ENCODE data around the gene CDK14.

The CDK14 gene

DNA sequence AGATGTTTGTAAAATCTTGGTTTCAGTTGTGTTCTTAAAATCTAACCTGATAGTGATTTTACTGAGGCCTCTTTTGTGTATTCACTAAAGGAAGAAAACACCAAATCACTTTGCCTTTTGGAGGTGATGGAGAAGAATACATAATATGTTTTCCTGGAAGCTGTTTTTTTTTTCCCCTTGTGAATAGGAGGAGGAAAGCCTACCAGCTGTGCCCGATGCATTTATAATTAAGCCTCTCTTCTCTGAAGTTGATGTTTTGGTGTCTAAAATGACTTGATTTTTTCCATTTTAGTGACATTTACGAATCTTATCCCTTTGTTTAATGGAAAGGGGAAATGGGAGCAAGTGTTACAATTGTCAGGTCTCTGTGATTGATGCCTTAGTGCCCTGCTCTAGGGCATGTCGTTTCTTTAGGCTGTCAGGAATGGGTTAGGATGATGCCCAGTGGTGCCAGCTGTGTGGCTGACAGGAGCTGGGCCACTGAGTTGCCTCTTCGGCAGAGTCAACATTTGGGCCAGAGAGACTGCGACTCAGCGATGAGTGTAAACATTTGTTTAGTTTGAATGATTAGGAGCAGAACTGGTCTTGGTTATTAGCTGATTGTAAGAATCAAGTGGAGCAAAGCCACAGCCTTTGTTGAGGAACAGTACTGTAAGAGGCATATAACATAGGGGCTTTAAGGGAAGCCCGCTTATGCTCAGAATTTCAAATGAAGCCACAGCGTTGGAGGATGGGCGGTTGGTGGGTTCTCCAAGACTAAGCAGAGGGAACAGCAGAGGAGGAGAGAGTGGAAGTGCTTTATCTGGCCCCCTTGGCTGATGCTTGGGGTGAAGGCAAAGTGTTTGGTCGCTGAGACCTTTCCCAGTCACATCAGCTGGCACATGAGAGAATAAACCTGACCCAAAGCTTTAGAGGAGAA is 81.6 kb downstream of the CDK14 start:
- in situ Hi-C loops (cut with MboI; ENCODE audit: low sequenced_read_pairs), result no loop called here

DNA sequence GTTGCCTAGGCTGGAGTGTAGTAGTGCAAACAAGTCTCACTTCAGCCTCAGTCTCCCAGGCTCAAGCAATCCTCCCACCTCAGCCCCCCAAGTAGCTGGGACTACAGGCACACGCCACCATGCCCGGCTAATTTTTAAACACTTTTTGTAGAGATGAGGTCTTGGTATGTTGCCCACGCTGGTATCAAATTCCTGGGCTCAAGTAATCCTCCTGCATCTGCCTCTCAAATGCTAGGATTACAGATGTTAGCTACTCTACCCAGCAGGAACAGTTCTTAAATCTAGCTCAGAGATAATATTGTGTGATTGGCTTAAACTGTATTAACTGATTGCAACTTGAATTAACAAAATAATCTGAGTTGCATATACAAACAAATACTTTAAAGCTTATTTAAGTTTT is 82.9 kb downstream of the CDK14 start:
- in situ Hi-C loops (cut with MboI; ENCODE audit: low sequenced_read_pairs), result no loop called here

DNA sequence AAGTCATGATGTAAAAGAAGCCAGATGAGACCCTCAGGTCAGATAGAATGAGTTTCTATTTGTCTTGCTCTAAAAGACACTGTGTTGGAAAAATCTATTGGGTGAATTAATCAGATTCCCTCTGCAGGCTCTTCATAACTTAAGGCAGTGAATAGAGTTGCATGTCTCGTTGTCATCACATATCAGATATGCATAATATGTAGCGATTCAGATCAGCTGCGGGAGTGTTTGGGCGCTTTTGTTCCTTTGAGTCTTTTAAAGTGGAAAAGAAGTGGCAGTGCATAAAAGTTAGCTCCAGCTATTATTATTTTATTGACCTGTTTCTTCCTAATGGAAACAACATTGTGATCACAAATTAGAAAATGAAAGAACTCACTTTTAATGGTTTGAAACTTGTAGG is 84.4 kb downstream of the CDK14 start:
- in situ Hi-C loops (cut with MboI; ENCODE audit: low sequenced_read_pairs), result no loop called here

DNA sequence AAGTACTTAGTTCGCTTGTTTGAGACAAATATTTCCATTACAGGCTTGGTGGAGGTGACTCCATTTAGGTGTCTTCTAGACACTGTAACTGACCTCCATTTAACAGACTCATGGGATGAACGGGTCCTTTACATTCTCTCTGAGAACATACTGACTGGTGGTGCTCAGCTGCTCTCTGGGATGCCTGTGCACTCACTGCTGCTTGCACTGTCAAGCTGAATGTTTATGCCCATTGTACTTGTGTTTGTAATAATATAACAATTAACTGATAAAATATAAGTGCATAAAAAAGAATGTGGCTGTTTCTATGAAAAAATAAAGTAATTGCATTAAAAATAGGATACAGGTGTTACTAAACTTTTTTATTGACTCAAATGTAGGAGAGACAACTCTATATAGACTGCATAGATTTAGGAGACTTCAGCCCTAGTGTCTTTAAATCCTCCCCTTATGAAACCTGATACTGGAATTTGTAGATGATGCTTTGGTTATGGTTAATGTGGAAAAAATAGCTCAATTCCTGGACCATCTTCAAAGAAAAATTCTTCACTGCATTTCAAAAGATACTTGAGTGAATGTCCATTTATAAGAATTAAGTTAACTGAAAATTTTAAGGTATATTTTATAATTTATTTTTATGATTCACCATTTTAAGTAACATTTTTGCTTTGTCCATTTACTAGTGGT is 85.4 kb downstream of the CDK14 start:
- in situ Hi-C loops (cut with MboI; ENCODE audit: low sequenced_read_pairs), result no loop called here

DNA sequence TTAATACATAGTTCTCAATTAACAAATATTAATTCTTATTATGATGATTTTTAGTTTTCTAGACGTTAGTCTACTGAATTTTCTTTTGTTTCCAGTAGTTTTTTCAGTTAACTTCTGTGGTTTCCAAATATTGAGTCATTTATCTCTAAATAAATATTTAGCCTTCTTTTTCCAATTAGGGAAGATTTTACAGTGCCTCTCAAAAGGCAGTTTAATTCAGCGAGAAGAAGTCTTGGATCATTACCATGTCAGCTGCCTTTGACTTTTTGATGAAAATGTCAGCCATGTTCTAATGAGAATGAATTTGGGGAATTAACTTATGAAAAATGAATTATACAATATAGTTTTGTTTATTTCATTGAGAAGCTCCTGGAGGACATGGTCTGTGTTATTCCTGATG is 90.0 kb downstream of the CDK14 start:
- in situ Hi-C loops (cut with MboI; ENCODE audit: low sequenced_read_pairs), result no loop called here

DNA sequence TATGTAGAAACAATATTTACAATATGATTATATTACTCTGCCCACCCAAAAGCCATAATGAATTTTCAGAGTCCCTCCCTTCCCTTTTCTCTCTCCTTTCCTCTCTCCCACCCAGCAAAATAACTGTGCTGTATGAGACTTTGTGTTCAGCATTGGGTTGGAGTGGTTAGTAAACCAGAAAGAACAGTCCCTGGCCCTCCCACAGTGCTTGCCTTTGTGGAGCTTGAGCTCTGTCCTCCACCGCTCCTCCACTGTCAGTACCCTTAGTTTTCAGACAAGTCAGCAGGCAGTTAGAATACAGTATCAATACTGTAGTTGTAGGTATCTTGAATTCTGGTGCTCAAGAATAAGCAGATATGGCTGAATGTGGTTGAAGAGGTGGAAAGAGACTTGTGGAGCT is 92.7 kb downstream of the CDK14 start:
- in situ Hi-C loops (cut with MboI; ENCODE audit: low sequenced_read_pairs), result no loop called here

DNA sequence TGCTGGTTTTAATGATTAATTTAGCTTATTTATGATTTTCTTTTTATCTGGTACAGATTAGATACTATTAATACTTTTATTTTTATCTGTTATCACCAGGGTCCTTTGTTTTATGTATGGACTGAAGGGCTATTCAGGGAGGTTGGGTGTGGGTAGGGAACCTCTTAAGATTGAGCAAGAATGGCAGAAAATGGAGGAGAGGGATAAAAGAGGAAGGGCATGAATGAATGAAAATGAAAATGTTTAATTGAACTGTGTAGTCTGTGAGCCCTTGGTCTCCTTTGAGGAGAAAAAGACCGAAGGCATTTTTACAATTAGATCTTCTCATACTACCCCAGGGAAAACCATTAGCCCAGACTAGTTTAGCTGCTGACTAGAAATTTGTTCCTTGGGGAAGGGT is 93.1 kb downstream of the CDK14 start:
- in situ Hi-C loops (cut with MboI; ENCODE audit: low sequenced_read_pairs), result no loop called here

DNA sequence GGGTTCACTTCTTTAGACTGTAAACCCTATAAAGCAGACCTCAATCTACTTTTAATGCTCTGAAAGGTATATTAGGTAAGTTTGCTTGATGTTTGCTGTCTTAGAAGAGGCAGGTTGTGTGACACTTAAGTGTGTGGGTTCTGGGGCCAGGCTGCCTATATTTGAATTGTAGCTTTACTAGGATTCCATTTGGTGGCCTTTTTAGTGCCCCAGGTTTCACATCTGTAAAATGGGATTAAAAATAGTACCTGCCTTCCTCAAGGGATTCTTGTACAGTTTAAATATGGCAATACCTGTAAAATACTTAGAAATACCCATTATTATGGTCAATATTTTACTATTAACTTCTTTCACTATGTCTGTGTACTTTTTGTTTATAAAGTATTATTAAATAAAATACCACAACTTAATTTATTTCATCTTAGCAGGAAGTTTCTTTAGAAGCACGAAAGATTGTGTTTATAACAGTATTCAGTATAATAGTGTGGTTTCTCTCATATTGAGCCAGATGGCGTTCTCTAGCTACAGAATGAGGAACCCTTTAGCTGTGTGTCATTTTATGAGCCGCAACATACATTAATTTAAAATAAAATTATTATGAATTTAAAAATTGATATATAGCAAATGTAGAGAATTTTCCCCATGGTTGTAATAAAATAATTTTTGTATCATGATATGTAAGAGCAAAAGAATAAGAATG is 94.2 kb downstream of the CDK14 start:
- in situ Hi-C loops (cut with MboI; ENCODE audit: low sequenced_read_pairs), result no loop called here

DNA sequence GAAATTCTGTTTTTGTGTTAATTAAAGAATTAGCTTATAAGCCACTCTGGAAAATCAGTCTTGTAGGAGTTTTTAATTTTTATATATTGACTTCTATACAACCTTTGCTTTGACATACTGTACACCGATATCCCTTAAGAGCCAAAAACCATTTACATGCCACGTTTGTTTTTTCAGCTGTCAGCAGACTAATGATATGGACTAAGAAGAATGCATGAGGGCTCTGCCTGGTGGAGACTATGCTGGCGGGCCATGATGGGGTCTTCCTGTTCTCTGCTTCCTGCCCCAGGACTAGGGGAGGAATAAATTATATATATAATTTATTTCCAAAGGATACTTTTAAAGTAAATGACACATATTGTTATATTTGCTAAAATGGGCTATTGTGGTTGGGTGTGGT is 96.3 kb downstream of the CDK14 start:
- in situ Hi-C loops (cut with MboI; ENCODE audit: low sequenced_read_pairs), result no loop called here

DNA sequence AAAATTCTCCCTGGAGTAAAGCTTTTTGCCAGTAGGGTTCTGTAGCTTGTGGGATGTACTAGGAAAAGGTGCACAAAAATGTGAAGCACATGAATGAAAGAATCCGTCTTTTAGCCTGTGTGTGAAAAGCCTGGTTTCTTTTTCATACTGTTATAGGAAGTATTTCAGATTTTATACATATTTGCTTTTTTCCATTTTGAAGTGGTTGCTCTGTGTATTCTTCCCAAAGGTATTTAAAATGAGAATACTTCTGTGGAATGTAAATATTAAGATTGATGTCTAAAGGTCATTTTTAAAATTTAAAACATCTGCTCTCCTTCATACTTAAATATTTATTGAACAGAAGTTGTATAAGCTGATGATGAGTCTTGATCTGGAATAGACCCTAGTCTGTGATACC is 96.8 kb downstream of the CDK14 start:
- in situ Hi-C loops (cut with MboI; ENCODE audit: low sequenced_read_pairs), result no loop called here

DNA sequence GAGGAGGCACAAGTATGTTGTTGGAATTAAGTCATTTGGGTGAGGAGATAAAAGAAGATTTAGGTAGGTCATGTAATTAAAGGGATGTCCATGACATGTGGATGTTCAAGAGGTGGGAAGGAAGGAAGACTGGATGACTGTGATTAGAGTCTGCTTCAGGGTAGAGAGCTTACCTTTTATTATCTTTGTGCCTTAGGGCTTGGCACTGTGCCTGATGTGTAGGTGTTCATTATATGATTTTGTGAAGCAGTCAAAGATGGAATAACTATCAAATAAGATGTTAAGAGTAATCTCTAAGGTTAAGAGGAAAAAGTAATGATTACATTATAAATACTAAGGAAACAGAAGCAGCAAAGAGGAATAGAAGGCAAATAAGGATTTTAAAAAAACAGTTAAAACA is 97.8 kb downstream of the CDK14 start:
- in situ Hi-C loops (cut with MboI; ENCODE audit: low sequenced_read_pairs), result no loop called here

DNA sequence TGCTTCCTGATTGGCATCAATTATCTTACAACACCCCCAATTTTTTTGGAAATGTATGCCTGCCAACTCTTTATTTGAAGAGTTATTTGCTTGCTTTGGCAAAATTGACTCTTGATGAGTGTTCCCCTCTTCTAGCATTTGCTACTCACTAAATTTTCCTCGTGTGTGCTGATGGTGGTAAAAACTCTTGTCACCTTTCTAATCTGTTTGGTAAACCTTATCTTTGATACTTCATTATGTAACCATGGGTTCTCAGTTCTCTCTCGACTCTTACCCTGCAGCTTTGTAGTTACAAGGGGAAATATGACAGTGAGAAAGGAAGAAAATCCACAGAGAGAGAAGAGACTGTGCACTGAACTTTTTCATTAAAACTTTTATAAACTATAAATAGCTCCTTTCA is 102.5 kb downstream of the CDK14 start:
- in situ Hi-C loops (cut with MboI; ENCODE audit: low sequenced_read_pairs), result no loop called here

DNA sequence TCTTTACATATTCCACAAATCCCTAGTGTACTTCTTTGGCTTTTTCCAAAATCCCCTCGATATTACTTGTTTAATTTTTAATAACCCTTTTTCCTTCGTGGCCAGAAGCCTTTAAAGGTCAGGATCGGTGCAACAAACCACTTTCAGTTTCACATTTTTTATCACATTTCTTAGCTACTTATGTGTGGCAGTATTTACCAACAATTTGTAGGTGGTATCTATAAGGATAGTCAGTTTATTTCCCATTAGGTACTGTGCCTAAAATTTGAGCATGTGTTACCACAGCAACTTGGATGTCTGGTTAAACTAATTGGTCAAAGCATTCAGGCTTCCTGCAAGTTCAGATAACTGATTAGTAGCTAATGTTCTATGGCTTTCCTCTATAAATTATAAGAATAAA is 104.9 kb downstream of the CDK14 start:
- in situ Hi-C loops (cut with MboI; ENCODE audit: low sequenced_read_pairs), result no loop called here

DNA sequence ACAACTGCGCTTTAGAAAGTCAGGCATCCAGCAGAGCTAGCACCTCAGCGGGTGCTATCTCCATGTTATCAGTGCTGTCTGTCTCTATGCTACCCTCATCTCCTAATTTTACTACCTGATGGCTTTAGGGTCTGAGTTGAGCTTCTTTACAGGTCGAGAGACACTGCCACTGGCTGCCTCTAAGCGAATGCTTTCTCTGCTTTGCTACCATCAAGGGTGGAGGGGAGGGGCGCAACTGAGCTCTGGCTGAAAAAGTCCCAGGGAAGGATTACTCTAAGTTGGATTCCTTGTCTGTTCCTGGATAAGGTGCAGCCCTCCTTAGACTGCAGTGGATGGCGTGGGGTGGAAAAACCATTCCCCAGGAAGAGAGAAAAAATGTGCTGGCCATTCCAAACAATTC is 105.7 kb downstream of the CDK14 start:
- in situ Hi-C loops (cut with MboI; ENCODE audit: low sequenced_read_pairs), result no loop called here

DNA sequence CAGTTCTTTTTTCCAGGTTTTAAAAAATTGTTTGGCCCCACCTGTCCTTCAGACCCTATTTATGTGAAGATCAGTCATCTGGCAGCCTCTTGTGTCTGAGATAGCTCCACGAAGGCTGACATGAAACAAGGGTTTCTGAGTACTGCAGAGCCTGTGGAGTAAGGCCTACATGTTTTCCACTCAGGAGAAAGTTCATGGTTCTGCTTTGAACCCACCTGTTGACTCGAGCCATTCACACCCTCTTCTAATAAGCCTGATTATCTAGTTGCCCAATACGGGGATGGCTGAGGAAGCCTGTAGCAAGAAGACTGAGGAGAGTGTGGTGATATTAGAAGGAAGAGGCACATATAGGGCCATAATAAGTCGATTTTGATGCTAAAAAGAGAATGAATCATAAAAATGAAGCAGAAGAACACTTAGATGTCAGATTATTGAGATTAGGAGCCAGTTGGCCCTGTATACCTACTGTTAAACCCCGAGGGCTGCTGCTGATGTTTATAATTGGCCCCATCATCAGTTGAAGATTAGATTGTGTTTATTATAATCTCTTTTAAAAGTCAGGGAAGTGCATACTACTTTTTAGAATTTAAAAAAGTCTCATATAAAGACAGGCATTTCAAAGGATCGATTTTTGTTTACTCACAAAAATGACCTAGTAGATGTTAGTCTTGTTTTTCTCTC is 109.4 kb downstream of the CDK14 start:
- in situ Hi-C loops (cut with MboI; ENCODE audit: low sequenced_read_pairs), result no loop called here

DNA sequence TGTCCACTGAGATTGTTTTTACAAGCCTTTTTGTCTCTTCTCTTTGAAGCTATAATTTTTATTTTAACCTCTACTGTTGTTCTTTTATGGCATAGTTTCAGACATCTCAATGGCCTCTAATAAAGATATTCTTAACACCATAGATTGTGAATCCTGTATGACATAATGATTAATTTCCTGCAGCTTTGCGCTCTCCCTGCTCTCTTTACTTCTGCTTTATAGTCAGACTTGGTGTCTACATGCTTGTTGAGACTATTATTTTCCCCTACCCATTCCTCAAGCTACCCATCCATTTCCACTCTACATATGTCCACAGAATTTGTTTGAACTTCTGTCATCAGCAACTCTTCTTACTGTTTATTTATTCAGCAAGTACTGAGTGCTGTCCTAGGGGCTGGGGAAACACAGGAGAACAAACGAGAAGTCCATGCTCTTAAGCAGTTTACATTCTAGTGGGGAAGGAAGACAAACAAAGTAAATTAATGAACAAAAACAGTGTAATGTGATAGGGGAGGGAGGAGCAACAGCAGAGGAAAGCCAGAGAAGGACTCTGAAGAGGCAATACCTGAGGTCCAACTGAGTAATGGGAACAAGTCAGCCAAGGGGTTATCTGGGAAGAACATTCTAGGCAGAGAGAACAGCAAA is 110.1 kb downstream of the CDK14 start:
- in situ Hi-C loops (cut with MboI; ENCODE audit: low sequenced_read_pairs), result no loop called here

DNA sequence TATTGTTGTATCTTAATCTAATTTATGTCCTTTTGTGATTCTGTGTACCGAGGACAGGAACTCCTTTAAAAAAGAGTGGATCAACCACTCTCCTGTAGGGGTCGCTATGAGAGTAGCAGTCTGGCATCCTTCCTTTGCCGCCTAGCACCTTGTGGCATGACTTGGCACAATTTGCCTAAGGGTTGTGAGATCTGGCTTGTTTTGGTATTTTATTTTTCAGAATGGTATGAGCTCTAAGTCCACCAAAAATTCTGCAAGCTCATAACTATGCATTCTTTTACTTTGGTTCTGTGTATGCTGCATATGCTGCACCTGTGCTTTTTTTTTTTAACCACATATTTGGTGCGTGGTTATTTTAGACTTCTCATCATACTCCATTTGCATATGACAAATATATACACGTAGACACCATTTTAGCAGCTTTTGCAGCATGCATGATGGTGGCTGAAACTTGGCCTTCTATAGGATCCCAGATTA is 112.8 kb downstream of the CDK14 start:
- in situ Hi-C loops (cut with MboI; ENCODE audit: low sequenced_read_pairs), result no loop called here

DNA sequence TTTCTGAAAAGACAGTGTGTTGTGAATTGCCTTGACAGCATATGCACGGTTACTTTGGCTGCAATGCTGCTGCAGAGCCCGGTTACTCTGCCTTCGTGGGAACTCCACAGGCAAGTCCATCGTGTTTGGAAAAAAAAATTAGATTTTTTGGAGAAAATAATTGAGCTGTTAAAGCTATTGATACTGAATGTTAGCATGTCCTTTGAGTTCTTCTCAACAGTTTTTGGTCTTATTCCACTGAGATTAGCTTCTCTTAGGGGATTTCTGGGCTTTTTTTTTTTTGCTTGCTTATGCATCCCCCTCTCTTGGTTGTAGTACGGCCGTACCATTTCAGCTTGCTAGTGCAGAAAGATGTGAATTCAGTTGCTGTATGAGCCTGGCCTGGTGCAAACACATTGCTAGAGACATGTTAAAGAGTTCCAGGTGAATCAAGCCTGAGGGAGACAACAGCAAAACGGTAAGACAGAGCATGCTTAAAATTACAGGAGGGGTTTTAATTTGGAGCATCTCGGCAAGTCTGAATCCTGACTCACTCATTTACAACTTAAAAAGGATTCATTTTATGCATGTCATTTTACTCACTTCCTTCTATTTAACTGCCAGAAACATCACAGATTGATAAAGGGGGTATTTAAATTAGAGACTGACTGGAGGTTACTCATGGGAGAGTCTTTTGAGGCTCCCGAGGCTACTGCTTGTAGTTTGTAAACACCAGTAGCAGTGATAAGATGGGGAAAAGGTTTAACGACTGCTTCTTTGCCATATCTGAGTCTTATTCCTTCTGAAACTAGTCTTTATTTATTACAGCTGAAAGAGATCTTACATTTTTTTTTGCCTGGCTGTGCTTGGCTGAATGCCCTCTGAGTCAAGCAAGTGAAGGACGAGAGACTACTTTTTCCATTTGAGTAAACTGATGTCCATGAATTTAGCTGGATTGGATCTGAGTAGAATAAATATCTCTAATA is 113.7 kb downstream of the CDK14 start:
- in situ Hi-C loops (cut with MboI; ENCODE audit: low sequenced_read_pairs), result no loop called here

DNA sequence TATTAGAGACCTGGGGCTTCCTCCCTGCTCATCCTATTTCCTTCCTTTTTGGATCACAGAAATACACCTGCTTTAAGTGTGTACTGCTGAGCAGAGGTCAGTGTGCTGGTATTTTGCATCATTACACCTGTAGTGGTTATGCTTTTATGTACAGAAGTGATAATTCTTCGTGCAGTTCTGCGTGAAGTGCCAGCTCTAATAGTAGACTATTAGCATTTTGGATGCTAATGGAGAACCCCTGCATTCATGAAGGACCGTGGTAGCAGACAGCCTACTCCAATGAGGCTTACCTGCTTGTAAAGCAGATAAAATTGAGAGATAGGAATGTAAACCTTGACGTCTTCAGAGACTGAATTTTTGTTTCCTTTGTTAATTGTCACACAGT is 114.3 kb downstream of the CDK14 start:
- in situ Hi-C loops (cut with MboI; ENCODE audit: low sequenced_read_pairs), result no loop called here

DNA sequence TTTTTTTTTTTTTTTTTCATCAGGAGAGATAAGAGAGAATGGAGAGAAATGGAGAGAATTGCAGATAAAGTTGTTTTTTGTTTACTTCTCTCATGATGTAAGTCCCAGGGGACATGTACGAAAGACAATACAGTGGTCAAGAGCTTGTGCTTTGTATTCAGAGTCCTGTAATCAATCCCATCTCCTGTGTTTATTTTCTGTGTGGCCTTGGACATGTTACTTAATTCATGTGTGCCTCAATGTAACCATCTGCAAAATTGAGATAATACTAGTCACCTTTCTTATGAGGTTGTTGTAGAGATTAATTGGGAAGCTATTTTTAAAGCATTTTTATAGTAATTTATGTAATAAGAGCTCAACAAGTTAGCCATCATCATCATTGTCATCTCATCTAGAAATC is 117.5 kb downstream of the CDK14 start:
- in situ Hi-C loops (cut with MboI; ENCODE audit: low sequenced_read_pairs), result no loop called here

All from hTERT RPE-1 (cell line).